ENCODE measurements around the gene GRAMD1A.

DNA sequence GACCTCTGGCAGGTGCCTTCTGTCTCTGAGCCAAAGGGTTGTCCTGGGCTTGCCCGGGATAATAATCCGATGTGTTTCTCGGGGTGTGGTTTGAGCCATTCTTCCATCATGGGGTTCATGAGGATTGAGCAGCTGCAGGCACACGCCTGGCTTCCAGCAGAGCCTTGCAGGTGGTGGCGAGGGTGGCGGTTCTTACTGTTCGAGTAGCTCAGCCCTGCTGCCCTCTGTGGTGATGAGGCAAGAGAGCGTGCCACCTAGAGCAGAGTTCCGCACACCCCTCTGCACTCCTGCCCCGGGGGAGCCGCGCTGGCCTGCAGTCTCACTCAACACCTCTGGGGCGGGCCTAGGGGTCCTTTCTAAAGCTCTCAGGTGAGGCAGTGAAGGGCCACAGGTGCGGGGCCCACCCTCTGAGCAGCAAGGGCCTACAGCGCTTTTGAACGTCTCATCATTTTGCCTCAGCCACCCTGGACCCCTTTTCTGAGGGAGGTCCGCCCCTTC is 33.9 kb downstream of the GRAMD1A start:
- TF ChIP-seq, protein P1, sequence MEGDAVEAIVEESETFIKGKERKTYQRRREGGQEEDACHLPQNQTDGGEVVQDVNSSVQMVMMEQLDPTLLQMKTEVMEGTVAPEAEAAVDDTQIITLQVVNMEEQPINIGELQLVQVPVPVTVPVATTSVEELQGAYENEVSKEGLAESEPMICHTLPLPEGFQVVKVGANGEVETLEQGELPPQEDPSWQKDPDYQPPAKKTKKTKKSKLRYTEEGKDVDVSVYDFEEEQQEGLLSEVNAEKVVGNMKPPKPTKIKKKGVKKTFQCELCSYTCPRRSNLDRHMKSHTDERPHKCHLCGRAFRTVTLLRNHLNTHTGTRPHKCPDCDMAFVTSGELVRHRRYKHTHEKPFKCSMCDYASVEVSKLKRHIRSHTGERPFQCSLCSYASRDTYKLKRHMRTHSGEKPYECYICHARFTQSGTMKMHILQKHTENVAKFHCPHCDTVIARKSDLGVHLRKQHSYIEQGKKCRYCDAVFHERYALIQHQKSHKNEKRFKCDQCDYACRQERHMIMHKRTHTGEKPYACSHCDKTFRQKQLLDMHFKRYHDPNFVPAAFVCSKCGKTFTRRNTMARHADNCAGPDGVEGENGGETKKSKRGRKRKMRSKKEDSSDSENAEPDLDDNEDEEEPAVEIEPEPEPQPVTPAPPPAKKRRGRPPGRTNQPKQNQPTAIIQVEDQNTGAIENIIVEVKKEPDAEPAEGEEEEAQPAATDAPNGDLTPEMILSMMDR (IDR thresholded peaks at IDR 0.05), result no peak
- TF ChIP-seq EP300 (IDR thresholded peaks at IDR 0.05; ENCODE audit: low read depth) (no peak), POLR2A (IDR thresholded peaks at IDR 0.05) (no peak), POLR2AphosphoS5 (IDR thresholded peaks at IDR 0.05) (no peak)

All from transverse colon (tissue), 4 donors.